ENCODE measurements around the gene MAGEA1.

The MAGEA1 gene

GRCh38 chrX:153181822-153182221 is 2.7 kb downstream of the MAGEA1 start:
- Histone ChIP-seq H3K27ac (no peak overlapping the region), H3K4me3 (no peak overlapping the region)
- DNase-seq (ENCODE audit: low spot score), result no peak
- no peak for TF ChIP-seq CTCF (IDR thresholded peaks at IDR 0.05)

GRCh38 chrX:153184787-153185186 is 5.7 kb downstream of the MAGEA1 start:
- Histone ChIP-seq H3K4me3 (no peak overlapping the region), H3K27ac (no peak overlapping the region)
- TF ChIP-seq CTCF (IDR thresholded peaks at IDR 0.05), result no peak
- no peak for DNase-seq (ENCODE audit: low spot score)

- no peak for DNase-seq (ENCODE audit: low spot score)
- Histone ChIP-seq H3K27ac (no peak overlapping the region), H3K4me3 (no peak overlapping the region)
- no peak for TF ChIP-seq CTCF (IDR thresholded peaks at IDR 0.05)
Measured at GRCh38 chrX:153190381-153190780, 11.3 kb downstream of the MAGEA1 start.

- TF ChIP-seq CTCF (IDR thresholded peaks at IDR 0.05), result no peak
- DNase-seq (ENCODE audit: low spot score), result no peak
- no peak overlapping the region for H3K4me3 ChIP-seq
- H3K27ac ChIP-seq, result no peak overlapping the region
Measured at GRCh38 chrX:153200462-153200861, 21.4 kb downstream of the MAGEA1 start.

- no peak for DNase-seq (ENCODE audit: low spot score)
- TF ChIP-seq CTCF (IDR thresholded peaks at IDR 0.05), result no peak
- no peak overlapping the region for H3K4me3 ChIP-seq
- H3K27ac ChIP-seq, result no peak overlapping the region
Measured at GRCh38 chrX:153206425-153207046, 27.5 kb downstream of the MAGEA1 start.

GRCh38 chrX:153209347-153209746 is 30.3 kb downstream of the MAGEA1 start:
- no peak for TF ChIP-seq CTCF (IDR thresholded peaks at IDR 0.05)
- H3K27ac ChIP-seq, result no peak overlapping the region
- no peak overlapping the region for H3K4me3 ChIP-seq
- DNase-seq (ENCODE audit: low spot score), result no peak

GRCh38 chrX:153214934-153215333 is 35.9 kb downstream of the MAGEA1 start:
- H3K27ac ChIP-seq, result no peak overlapping the region
- TF ChIP-seq CTCF (IDR thresholded peaks at IDR 0.05), result no peak
- no peak for DNase-seq (ENCODE audit: low spot score)
- H3K4me3 ChIP-seq, result no peak overlapping the region

Data from coronary artery (tissue), 2 donors.